Measurements from ENCODE around the gene CAV2. TPM values are rescaled to one million over a fixed set of nuclear protein-coding genes. Genes with fewer than 3 reads are reported as not detected.

The CAV2 gene
- total RNA-seq, 4 donors from 2014 or later = 11.8 to 13.9 (median 12.6) TPM

- TF ChIP-seq POLR2A (IDR thresholded peaks at IDR 0.05) (no peak), CTCF (IDR thresholded peaks at IDR 0.05) (no peak)
- H3K4me3 ChIP-seq = no peak overlapping the region
- no peak for DNase-seq
- H3K4me1 ChIP-seq = no peaks in the 10 kb centered on the region
- H3K9me3 ChIP-seq = no peaks in the 10 kb centered on the region
- no peaks in the 10 kb centered on the region for H3K27me3 ChIP-seq
- no peak overlapping the region for H3K27ac ChIP-seq
- H3K36me3 ChIP-seq = no peaks in the 10 kb centered on the region
Observed at GRCh38 chr7:116557066-116557585, 57.6 kb downstream of the CAV2 start.

- Histone ChIP-seq H3K9me3 (no peaks in the 10 kb centered on the region), H3K36me3 (no peaks in the 10 kb centered on the region), H3K27ac (no peak overlapping the region), H3K27me3 (no peaks in the 10 kb centered on the region), H3K4me3 (no peak overlapping the region), H3K4me1 (no peaks in the 10 kb centered on the region)
- no peak for DNase-seq
- TF ChIP-seq POLR2A (IDR thresholded peaks at IDR 0.05) (no peak), CTCF (IDR thresholded peaks at IDR 0.05) (no peak)
Observed at GRCh38 chr7:116557901-116558300, 58.4 kb downstream of the CAV2 start.

Other genes with a start within 250 kb of the CAV2 start
- gene CAV1, start 25.3 kb downstream of the CAV2 start, total RNA-seq = 10 to 100 TPM; 17.7 to 42.6 (median 27.6) TPM
- gene MET, start 172.5 kb downstream of the CAV2 start, total RNA-seq = 10 to 100 TPM in 3 of 4 donors, 1 to 10 TPM in 1; 2.5 to 34.0 (median 23.6) TPM